KOPT-K1 (cell line): ENCODE data around the gene SEC11C.
A peak's percentile ranks its signal among the peaks of the same experiment; 100 is the strongest.

Experiments used
- H3K27ac ChIP-seq: fragments of 200-600 bp; sonication (generic); 2 replicates; pipeline ENCODE4 v1.5.1; 2016; ENCODE audit warnings: antibody characterized with exemption, mild to moderate bottlenecking, low read depth, low read length; ENCODE audit not compliant: poor library complexity, severe bottlenecking
- H3K36me3 ChIP-seq: fragments of 200-600 bp; sonication (generic); 2 replicates; pipeline ENCODE4 v1.5.1; 2017; ENCODE audit warnings: antibody characterized with exemption, mild to moderate bottlenecking, low read length, moderate library complexity; ENCODE audit not compliant: insufficient read depth
- H3K9me3 ChIP-seq: fragments of 200-600 bp; sonication (generic); 2 replicates; pipeline ENCODE4 v1.5.1; 2017; ENCODE audit warnings: antibody characterized with exemption, low read length, mild to moderate bottlenecking; ENCODE audit not compliant: insufficient read depth, poor library complexity, severe bottlenecking

SEC11C gene

GRCh38 chr18:59139615-59140301 is at the start of gene SEC11C:
Gene SEC11C (plus strand): TSS chr18:59139884. CDS start chr18:59139949, 65 bp downstream.
- H3K36me3 ChIP-seq, result no peaks in the 10 kb centered on the region
- H3K27ac ChIP-seq, result peak within 1 kb of the TSS; percentile 78
- H3K9me3 ChIP-seq, result no peaks in the 10 kb centered on the region

GRCh38 chr18:59090966-59091603 is 48.6 kb upstream of the SEC11C start:
- no peak overlapping the region for H3K27ac ChIP-seq
- H3K36me3 ChIP-seq, result no peaks in the 10 kb centered on the region
- H3K9me3 ChIP-seq, result no peaks in the 10 kb centered on the region

DNA sequence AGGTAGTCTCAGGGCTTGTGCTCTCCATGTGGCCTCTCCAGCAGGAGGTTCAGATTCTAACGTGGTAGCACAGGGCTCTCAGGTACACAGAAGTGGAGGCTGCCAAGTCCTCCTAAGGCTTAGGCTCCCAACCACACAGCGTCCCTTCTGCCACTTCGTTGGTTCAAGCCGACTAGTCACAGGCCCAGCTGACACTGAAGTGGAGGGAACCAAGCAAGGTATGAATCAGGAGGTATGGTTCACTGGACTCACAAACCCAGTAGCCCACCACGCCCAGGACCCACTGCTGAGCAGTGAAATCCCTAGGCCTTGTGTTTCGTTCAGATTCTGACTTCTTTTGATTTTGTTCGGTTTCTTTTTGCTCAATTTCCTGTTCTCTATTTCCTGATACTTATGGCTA is 46.0 kb upstream of the SEC11C start:
- Histone ChIP-seq H3K9me3 (no peaks in the 10 kb centered on the region), H3K27ac (no peak overlapping the region), H3K36me3 (no peaks in the 10 kb centered on the region)

DNA sequence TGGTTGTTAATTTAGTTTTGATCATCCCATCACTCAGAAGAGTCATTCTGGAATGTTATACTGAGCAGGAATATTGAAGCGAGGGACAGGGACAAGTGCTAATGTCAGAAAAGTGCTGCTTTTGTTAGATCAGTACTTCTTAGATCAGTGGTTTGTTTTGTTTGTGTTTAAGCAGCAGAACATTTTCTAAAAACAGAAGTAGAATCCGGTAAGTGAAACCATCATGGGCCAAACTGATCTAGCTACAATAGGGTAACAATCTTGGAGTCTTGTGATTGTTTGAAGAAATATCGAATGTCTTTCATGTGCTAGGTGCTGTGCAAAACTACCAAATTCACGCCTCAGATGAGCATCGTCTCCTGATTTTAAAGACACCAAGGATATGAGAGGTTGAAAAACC is 45.1 kb upstream of the SEC11C start:
- H3K36me3 ChIP-seq, result no peaks in the 10 kb centered on the region
- no peaks in the 10 kb centered on the region for H3K9me3 ChIP-seq
- no peak overlapping the region for H3K27ac ChIP-seq

DNA sequence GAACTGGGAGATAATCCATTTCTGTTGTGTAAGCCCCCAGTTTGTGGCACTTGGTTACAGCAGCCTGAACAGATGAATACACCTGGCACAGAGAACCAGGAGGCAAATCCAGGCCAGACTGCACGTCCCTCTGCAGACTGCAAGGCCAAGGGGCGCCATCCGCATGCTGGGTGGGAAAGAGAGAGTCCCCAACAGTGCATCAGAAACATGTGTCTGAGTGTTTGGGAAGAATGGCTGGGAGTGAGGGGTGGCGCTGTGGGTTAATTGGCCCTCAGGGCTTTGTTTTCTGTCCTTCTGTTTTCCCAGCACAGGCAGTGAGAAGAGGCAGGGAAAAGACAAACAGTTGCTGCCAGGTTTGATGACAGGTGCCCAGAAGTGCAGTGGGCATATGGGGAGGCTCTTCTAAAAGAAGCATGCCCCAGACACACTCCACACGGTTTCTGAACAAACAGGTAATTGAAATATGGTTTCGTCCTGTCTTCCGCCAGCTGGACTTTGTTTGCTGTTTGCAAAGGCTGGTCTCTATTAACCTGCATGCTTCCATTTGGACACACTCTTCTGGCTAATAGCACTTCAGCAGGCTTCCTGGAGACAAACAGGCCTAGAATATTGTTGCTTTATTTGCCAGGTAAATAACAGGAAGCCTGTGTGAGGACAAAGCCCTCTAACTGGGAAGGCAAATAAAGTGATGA is 43.4 kb upstream of the SEC11C start:
- Histone ChIP-seq H3K36me3 (no peaks in the 10 kb centered on the region), H3K9me3 (no peaks in the 10 kb centered on the region), H3K27ac (no peak overlapping the region)

DNA sequence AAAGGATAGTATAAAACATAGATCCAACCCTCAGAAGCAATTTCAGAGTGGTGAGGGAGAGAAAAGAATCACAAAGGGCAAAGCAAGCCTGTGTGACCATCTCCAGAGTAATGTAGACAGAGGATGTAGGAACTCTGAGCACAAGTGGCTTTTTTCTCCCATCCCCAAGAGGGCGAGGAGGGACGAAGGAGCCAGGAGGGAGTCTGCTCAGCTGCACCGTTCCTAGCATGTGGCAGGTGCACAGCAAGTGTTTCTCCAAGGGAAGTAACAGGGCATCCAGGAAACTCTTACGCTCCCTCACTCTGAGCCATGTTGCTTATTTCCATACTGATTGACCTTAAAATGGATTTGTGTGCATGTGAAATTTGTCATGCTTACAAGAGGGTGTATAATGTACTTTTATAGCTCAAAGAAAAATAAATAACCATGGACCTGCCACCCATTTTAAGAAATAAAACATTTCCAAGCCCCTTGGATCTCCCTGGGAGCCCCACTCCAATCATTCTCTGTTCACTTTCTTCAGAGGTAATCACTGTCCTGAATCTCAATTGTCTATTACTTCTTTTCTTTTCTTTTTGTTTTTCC is 37.8 kb upstream of the SEC11C start:
- Histone ChIP-seq H3K9me3 (no peaks in the 10 kb centered on the region), H3K36me3 (no peaks in the 10 kb centered on the region), H3K27ac (no peak overlapping the region)

GRCh38 chr18:59109375-59109774 is 30.3 kb upstream of the SEC11C start:
- no peaks in the 10 kb centered on the region for H3K9me3 ChIP-seq
- H3K27ac ChIP-seq, result no peak overlapping the region
- H3K36me3 ChIP-seq, result no peaks in the 10 kb centered on the region

- Histone ChIP-seq H3K27ac (no peak overlapping the region), H3K36me3 (no peaks in the 10 kb centered on the region), H3K9me3 (no peaks in the 10 kb centered on the region)
These were observed 25.5 kb upstream of the SEC11C start for GRCh38 chr18:59114160-59114559.

- Histone ChIP-seq H3K36me3 (no peaks in the 10 kb centered on the region), H3K9me3 (no peaks in the 10 kb centered on the region), H3K27ac (no peak overlapping the region)
These were observed 15.9 kb upstream of the SEC11C start for GRCh38 chr18:59123588-59124369.

- no peak overlapping the region for H3K27ac ChIP-seq
- H3K36me3 ChIP-seq, result no peaks in the 10 kb centered on the region
- no peaks in the 10 kb centered on the region for H3K9me3 ChIP-seq
These were observed 15.3 kb upstream of the SEC11C start for GRCh38 chr18:59124370-59124704.

- H3K27ac ChIP-seq, result no peak overlapping the region
- H3K36me3 ChIP-seq, result no peaks in the 10 kb centered on the region
- H3K9me3 ChIP-seq, result no peaks in the 10 kb centered on the region
These were observed 12.6 kb upstream of the SEC11C start for GRCh38 chr18:59127047-59127446.

GRCh38 chr18:59129951-59130703 is 9.6 kb upstream of the SEC11C start:
- no peak overlapping the region for H3K27ac ChIP-seq
- H3K36me3 ChIP-seq, result no peaks in the 10 kb centered on the region
- no peaks in the 10 kb centered on the region for H3K9me3 ChIP-seq

DNA sequence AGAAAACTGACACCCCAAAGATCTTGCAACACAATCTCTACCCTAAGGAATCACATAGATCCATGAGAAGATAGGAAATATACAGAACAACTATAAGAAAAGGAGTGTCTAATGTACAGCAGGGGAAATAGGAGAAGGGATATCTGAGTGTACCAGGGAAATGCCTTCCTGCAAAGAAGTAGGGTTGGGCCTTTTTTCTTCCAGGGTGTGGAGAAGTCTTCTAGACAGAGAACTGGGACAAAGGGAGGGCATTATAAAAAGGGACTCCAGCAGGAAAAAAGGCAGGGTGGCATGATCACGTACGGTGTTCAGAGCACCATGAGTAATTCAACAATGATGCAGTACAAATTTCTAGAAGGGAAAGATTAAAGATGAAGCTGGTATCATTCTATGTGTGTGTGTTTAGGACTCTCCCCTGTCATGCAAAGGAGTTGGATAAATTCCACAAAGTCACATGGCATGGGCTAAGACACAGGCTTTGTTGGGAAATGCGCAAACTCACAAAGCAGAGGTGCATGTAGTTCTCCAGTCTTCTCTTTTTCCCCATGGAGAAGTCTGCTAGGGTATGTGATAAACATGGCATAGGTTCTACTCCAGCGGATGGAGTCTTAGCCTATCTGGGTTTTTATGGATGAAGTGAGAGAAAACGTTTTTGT is 6.7 kb upstream of the SEC11C start:
- H3K27ac ChIP-seq, result no peak overlapping the region
- H3K9me3 ChIP-seq, result no peaks in the 10 kb centered on the region
- H3K36me3 ChIP-seq, result no peaks in the 10 kb centered on the region

- H3K9me3 ChIP-seq, result no peaks in the 10 kb centered on the region
- H3K27ac ChIP-seq, result peak overlapping the region; percentile 78
- H3K36me3 ChIP-seq, result no peaks in the 10 kb centered on the region
These were observed 431 bp upstream of the SEC11C start for GRCh38 chr18:59139291-59139614.
